Measurements from ENCODE around the gene TRIM69. TPM values are rescaled to one million over a fixed set of nuclear protein-coding genes. Genes with fewer than 3 reads are reported as not detected.
"Not testable (repeated sequence)": the region's sequence is repeated elsewhere in the genome, so short reads cannot be mapped to it uniquely, and the experiment has no call there.

The TRIM69 gene
- total RNA-seq, 1 experiment from 2014 or later: 6.7 TPM

- Histone ChIP-seq H3K36me3 (ENCODE audit: control insufficient read depth, insufficient read depth, low read length) (no peaks in the 10 kb centered on the region), H3K27me3 (replicated peaks; ENCODE audit: control insufficient read depth, insufficient read depth, low read length) (no peaks in the 10 kb centered on the region), H3K4me1 (no peaks in the 10 kb centered on the region), H3K4me3 (ENCODE audit: low read depth, low read length) (no peak overlapping the region), H3K9me3 (peaks cover 3% of the 10 kb centered on the region; the same call in 1 of the 2 replicates)
- no peak for DNase-seq
- intact Hi-C loops (cut with micrococcal nuclease; ENCODE audit: unreplicated experiment): no loop called here
- CTCF ChIA-PET: no interaction called here
- Mint-ChIP-seq H3K27me3 (ENCODE audit: insufficient read depth, unreplicated experiment) (peaks cover 11% of the 10 kb centered on the region), H3K27ac (ENCODE audit: unreplicated experiment) (no peak overlapping the region), H3K4me3 (ENCODE audit: unreplicated experiment) (no peak overlapping the region), H3K9me3 (ENCODE audit: unreplicated experiment) (peaks cover 20% of the 10 kb centered on the region), H3K36me3 (ENCODE audit: insufficient read depth, unreplicated experiment) (no peaks in the 10 kb centered on the region), H3K4me1 (ENCODE audit: low read depth, unreplicated experiment) (no peaks in the 10 kb centered on the region)
- no peak for TF ChIP-seq CTCF (IDR thresholded peaks at IDR 0.05; ENCODE audit: insufficient read depth in 1 of 2, low read depth in 1 of 2, low read length in 1 of 2, severe bottlenecking in 1 of 2, unreplicated experiment in 1 of 2)
- BruUV-seq (replicated peaks): no TSS peak
- POLR2A ChIA-PET: no interaction called here
Measured at GRCh38 chr15:44698641-44699040, 37.7 kb upstream of the TRIM69 start.

GRCh38 chr15:44700676-44701075 lies 35.7 kb upstream of the TRIM69 start:
- intact Hi-C loops (cut with micrococcal nuclease; ENCODE audit: unreplicated experiment); H3K9me3 ChIP-seq; BruUV-seq (replicated peaks); H3K36me3 Mint-ChIP-seq (ENCODE audit: insufficient read depth, unreplicated experiment); CTCF ChIA-PET; DNase-seq; H3K4me1 ChIP-seq; H3K4me3 ChIP-seq (ENCODE audit: low read depth, low read length); POLR2A ChIA-PET; H3K4me1 Mint-ChIP-seq (ENCODE audit: low read depth, unreplicated experiment); H3K27me3 ChIP-seq (replicated peaks; ENCODE audit: control insufficient read depth, insufficient read depth, low read length); H3K4me3 Mint-ChIP-seq (ENCODE audit: unreplicated experiment); H3K27ac Mint-ChIP-seq (ENCODE audit: unreplicated experiment); H3K36me3 ChIP-seq (ENCODE audit: control insufficient read depth, insufficient read depth, low read length): not testable (repeated sequence)
- H3K9me3 Mint-ChIP-seq (ENCODE audit: unreplicated experiment): peaks cover 23% of the 10 kb centered on the region
- H3K27me3 Mint-ChIP-seq (ENCODE audit: insufficient read depth, unreplicated experiment): peaks cover 11% of the 10 kb centered on the region

- Mint-ChIP-seq H3K4me1 (ENCODE audit: low read depth, unreplicated experiment) (no peaks in the 10 kb centered on the region), H3K4me3 (ENCODE audit: unreplicated experiment) (no peak overlapping the region), H3K27me3 (ENCODE audit: insufficient read depth, unreplicated experiment) (peaks cover 7% of the 10 kb centered on the region), H3K36me3 (ENCODE audit: insufficient read depth, unreplicated experiment) (peaks cover under 1% of the 10 kb centered on the region), H3K27ac (ENCODE audit: unreplicated experiment) (no peak overlapping the region), H3K9me3 (ENCODE audit: unreplicated experiment) (peaks cover 23% of the 10 kb centered on the region)
- TF ChIP-seq CTCF (IDR thresholded peaks at IDR 0.05; ENCODE audit: insufficient read depth in 1 of 2, low read depth in 1 of 2, low read length in 1 of 2, severe bottlenecking in 1 of 2, unreplicated experiment in 1 of 2): no peak
- no TSS peak for BruUV-seq (replicated peaks)
- Histone ChIP-seq H3K4me1 (peaks cover 21% of the 10 kb centered on the region), H3K27me3 (replicated peaks; ENCODE audit: control insufficient read depth, insufficient read depth, low read length) (no peaks in the 10 kb centered on the region), H3K9me3 (0 out of 2 replicates have a peak, but pooled peaks cover 6% of the 10 kb centered on the region), H3K4me3 (ENCODE audit: low read depth, low read length) (no peak overlapping the region), H3K36me3 (ENCODE audit: control insufficient read depth, insufficient read depth, low read length) (no peaks in the 10 kb centered on the region)
- intact Hi-C loops (cut with micrococcal nuclease; ENCODE audit: unreplicated experiment): no loop called here
- DNase-seq: no peak
- ChIA-PET POLR2A (no interaction called here), CTCF (no interaction called here)
Measured at GRCh38 chr15:44705986-44706385, 30.3 kb upstream of the TRIM69 start.

- Mint-ChIP-seq H3K4me3 (ENCODE audit: unreplicated experiment) (no peak overlapping the region), H3K27ac (ENCODE audit: unreplicated experiment) (no peak overlapping the region), H3K4me1 (ENCODE audit: low read depth, unreplicated experiment) (no peaks in the 10 kb centered on the region), H3K36me3 (ENCODE audit: insufficient read depth, unreplicated experiment) (peaks cover 5% of the 10 kb centered on the region), H3K9me3 (ENCODE audit: unreplicated experiment) (peaks cover 23% of the 10 kb centered on the region), H3K27me3 (ENCODE audit: insufficient read depth, unreplicated experiment) (peaks cover 7% of the 10 kb centered on the region)
- DNase-seq: no peak
- H3K9me3 ChIP-seq: 0 out of 2 replicates have a peak, but pooled peaks cover 6% of the 10 kb centered on the region
- H3K36me3 ChIP-seq (ENCODE audit: control insufficient read depth, insufficient read depth, low read length): no peaks in the 10 kb centered on the region
- ChIA-PET POLR2A (no interaction called here), CTCF (no interaction called here)
- intact Hi-C loops (cut with micrococcal nuclease; ENCODE audit: unreplicated experiment): no loop called here
- no peak overlapping the region for H3K4me3 ChIP-seq (ENCODE audit: low read depth, low read length)
- H3K27me3 ChIP-seq (replicated peaks; ENCODE audit: control insufficient read depth, insufficient read depth, low read length): no peaks in the 10 kb centered on the region
- BruUV-seq (replicated peaks): no TSS peak
- no peak for TF ChIP-seq CTCF (IDR thresholded peaks at IDR 0.05; ENCODE audit: insufficient read depth in 1 of 2, low read depth in 1 of 2, low read length in 1 of 2, severe bottlenecking in 1 of 2, unreplicated experiment in 1 of 2)
- peaks cover 21% of the 10 kb centered on the region for H3K4me1 ChIP-seq
Measured at GRCh38 chr15:44706401-44706800, 29.9 kb upstream of the TRIM69 start.
